ENCODE measurements around the gene LSG1.

- TF ChIP-seq CTCF (IDR thresholded peaks at IDR 0.05 in 2 of 3, conservative IDR thresholded peaks at IDR 0.05 in 1 of 3; ENCODE audit: control insufficient read depth in 2 of 3, extremely low read depth in 1 of 3, insufficient read depth in 1 of 3, low read depth in 3 of 3, low read length in 3 of 3), result no peak
- TF ChIP-seq PKNOX1 (IDR thresholded peaks at IDR 0.05), result no peak
- no peak for TF ChIP-seq SREBF1 (IDR thresholded peaks at IDR 0.05; ENCODE audit: low read length)
- TF ChIP-seq RELA (IDR thresholded peaks at IDR 0.05; ENCODE audit: borderline replicate concordance, partially characterized antibody), result no peak
- no peak for TF ChIP-seq YY1 (IDR thresholded peaks at IDR 0.05; ENCODE audit: low read depth, low read length)
These were observed 56.8 kb downstream of the LSG1 start for GRCh38 chr3:194615226-194615625.
